ENCODE measurements around the gene ELFN1.

Gene ELFN1

DNA sequence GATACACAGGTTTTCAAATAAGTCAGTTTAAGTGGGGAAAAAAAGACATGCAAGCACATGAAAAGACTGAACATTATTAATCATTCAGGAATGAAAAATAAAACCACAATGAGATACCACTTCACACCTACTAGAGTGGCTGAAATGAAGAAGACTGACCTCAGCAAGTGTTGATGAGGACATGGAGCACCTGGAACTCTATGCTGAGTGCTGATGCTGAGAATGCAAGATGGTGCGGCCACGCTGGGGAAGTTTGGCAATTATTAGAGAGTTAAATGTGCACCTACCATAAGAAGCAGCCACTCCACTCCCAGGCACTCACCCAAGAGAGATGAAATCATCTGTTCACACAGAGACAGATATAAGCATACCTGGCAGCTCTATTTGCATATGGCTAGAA lies 32.9 kb upstream of the ELFN1 start:
- H3F3A ChIP-seq (ENCODE audit: low read depth): no peaks in the 10 kb centered on the region
- H3K4me2 ChIP-seq (ENCODE audit: low read depth, low read length, poor library complexity, severe bottlenecking): no peak overlapping the region
- no peaks in the 10 kb centered on the region for H3K4me1 ChIP-seq (ENCODE audit: insufficient read depth, low read length, poor library complexity, severe bottlenecking)
- H2AFZ ChIP-seq (ENCODE audit: low read length): no peak overlapping the region
- H3K9ac ChIP-seq (ENCODE audit: low read depth, low read length, poor library complexity, severe bottlenecking): no peak overlapping the region
- H3K9me3 ChIP-seq (ENCODE audit: insufficient read depth, low read depth, low read length): peaks cover 11% of the 10 kb centered on the region; the same call in 1 of the 2 replicates
- H3K9me2 ChIP-seq (replicated peaks; ENCODE audit: low read depth, low read length): no peaks in the 10 kb centered on the region
- no peak for TF ChIP-seq EZH2phosphoT487 (IDR thresholded peaks at IDR 0.05; ENCODE audit: borderline replicate concordance)
- TF ChIP-seq, protein P1, sequence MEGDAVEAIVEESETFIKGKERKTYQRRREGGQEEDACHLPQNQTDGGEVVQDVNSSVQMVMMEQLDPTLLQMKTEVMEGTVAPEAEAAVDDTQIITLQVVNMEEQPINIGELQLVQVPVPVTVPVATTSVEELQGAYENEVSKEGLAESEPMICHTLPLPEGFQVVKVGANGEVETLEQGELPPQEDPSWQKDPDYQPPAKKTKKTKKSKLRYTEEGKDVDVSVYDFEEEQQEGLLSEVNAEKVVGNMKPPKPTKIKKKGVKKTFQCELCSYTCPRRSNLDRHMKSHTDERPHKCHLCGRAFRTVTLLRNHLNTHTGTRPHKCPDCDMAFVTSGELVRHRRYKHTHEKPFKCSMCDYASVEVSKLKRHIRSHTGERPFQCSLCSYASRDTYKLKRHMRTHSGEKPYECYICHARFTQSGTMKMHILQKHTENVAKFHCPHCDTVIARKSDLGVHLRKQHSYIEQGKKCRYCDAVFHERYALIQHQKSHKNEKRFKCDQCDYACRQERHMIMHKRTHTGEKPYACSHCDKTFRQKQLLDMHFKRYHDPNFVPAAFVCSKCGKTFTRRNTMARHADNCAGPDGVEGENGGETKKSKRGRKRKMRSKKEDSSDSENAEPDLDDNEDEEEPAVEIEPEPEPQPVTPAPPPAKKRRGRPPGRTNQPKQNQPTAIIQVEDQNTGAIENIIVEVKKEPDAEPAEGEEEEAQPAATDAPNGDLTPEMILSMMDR (conservative IDR thresholded peaks at IDR 0.05; ENCODE audit: low read length): no peak
- no peaks in the 10 kb centered on the region for H3K36me3 ChIP-seq (ENCODE audit: insufficient read depth, low read length)
- H3K79me2 ChIP-seq (ENCODE audit: insufficient read depth, low read length): no peaks in the 10 kb centered on the region
- H3K4me3 ChIP-seq (ENCODE audit: low read length, poor library complexity, severe bottlenecking): no peak overlapping the region
- no peaks in the 10 kb centered on the region for H4K20me1 ChIP-seq (ENCODE audit: insufficient read depth, low read length, poor library complexity, severe bottlenecking)
- H3K27me3 ChIP-seq (ENCODE audit: insufficient read depth, low read length, poor library complexity, severe bottlenecking): no peaks in the 10 kb centered on the region

DNA sequence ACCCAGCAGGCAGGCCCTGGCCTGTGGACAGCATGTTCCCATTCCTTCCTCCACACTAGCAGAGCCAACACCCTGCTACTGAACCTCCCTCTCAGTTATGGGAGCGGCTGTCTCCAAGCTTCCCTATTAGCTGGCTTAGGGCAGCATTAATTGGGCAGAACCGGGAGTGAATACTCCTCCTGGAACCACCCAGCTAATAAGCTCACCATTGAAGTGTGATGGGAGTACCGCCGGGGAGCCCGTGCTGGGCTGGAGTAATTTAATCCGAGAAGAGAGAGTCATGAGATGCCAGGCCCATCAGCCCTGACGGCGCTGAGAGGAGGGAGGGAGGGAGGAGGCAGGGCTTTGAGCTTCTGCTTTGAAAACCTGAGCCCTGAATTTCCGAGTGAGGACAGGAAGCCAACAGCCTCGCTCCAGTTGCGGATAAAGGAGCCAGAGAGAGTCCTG lies 31.8 kb upstream of the ELFN1 start:
- Histone ChIP-seq H3K9ac (ENCODE audit: low read depth, low read length, poor library complexity, severe bottlenecking) (no peak overlapping the region), H2AFZ (ENCODE audit: low read length) (no peak overlapping the region), H3K79me2 (ENCODE audit: insufficient read depth, low read length) (no peaks in the 10 kb centered on the region), H3F3A (ENCODE audit: low read depth) (no peaks in the 10 kb centered on the region), H3K4me1 (ENCODE audit: insufficient read depth, low read length, poor library complexity, severe bottlenecking) (no peaks in the 10 kb centered on the region), H3K9me2 (replicated peaks; ENCODE audit: low read depth, low read length) (no peaks in the 10 kb centered on the region), H3K9me3 (ENCODE audit: insufficient read depth, low read depth, low read length) (peaks cover 11% of the 10 kb centered on the region; the same call in 1 of the 2 replicates), H3K4me3 (ENCODE audit: low read length, poor library complexity, severe bottlenecking) (no peak overlapping the region), H3K36me3 (ENCODE audit: insufficient read depth, low read length) (no peaks in the 10 kb centered on the region), H3K27me3 (ENCODE audit: insufficient read depth, low read length, poor library complexity, severe bottlenecking) (no peaks in the 10 kb centered on the region), H4K20me1 (ENCODE audit: insufficient read depth, low read length, poor library complexity, severe bottlenecking) (no peaks in the 10 kb centered on the region), H3K4me2 (ENCODE audit: low read depth, low read length, poor library complexity, severe bottlenecking) (no peak overlapping the region)
- no peak for TF ChIP-seq EZH2phosphoT487 (IDR thresholded peaks at IDR 0.05; ENCODE audit: borderline replicate concordance)

DNA sequence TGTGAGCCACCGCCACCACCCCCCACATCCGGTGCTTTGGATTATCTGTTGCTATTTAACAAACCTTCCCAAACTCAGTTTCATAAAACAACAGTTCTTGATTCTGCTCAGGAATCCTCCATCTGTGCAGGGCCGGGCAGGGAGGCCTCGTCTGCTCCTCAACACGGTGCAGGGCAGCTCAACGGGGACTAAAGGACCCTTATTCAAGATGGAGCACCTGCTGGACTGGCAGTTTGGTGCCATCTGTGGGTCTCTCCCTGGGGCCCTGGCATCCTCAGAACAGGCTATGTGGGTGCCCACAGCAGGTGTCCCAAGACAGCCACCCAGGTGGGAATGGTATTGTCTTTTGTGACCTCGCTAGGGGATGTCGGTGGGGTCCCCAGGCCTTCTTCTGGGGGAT lies 31.0 kb upstream of the ELFN1 start:
- no peaks in the 10 kb centered on the region for H3K9me2 ChIP-seq (replicated peaks; ENCODE audit: low read depth, low read length)
- no peaks in the 10 kb centered on the region for H3K4me1 ChIP-seq (ENCODE audit: insufficient read depth, low read length, poor library complexity, severe bottlenecking)
- H3K27me3 ChIP-seq (ENCODE audit: insufficient read depth, low read length, poor library complexity, severe bottlenecking): no peaks in the 10 kb centered on the region
- no peak overlapping the region for H3K9ac ChIP-seq (ENCODE audit: low read depth, low read length, poor library complexity, severe bottlenecking)
- no peaks in the 10 kb centered on the region for H3F3A ChIP-seq (ENCODE audit: low read depth)
- no peak overlapping the region for H3K4me3 ChIP-seq (ENCODE audit: low read length, poor library complexity, severe bottlenecking)
- no peak overlapping the region for H2AFZ ChIP-seq (ENCODE audit: low read length)
- H4K20me1 ChIP-seq (ENCODE audit: insufficient read depth, low read length, poor library complexity, severe bottlenecking): no peaks in the 10 kb centered on the region
- no peak overlapping the region for H3K4me2 ChIP-seq (ENCODE audit: low read depth, low read length, poor library complexity, severe bottlenecking)
- no peaks in the 10 kb centered on the region for H3K36me3 ChIP-seq (ENCODE audit: insufficient read depth, low read length)
- no peaks in the 10 kb centered on the region for H3K79me2 ChIP-seq (ENCODE audit: insufficient read depth, low read length)
- H3K9me3 ChIP-seq (ENCODE audit: insufficient read depth, low read depth, low read length): peaks cover 11% of the 10 kb centered on the region; the same call in 1 of the 2 replicates
- TF ChIP-seq, protein P1 (conservative IDR thresholded peaks at IDR 0.05; ENCODE audit: low read length): no peak
- TF ChIP-seq EZH2phosphoT487 (IDR thresholded peaks at IDR 0.05; ENCODE audit: borderline replicate concordance): no peak

DNA sequence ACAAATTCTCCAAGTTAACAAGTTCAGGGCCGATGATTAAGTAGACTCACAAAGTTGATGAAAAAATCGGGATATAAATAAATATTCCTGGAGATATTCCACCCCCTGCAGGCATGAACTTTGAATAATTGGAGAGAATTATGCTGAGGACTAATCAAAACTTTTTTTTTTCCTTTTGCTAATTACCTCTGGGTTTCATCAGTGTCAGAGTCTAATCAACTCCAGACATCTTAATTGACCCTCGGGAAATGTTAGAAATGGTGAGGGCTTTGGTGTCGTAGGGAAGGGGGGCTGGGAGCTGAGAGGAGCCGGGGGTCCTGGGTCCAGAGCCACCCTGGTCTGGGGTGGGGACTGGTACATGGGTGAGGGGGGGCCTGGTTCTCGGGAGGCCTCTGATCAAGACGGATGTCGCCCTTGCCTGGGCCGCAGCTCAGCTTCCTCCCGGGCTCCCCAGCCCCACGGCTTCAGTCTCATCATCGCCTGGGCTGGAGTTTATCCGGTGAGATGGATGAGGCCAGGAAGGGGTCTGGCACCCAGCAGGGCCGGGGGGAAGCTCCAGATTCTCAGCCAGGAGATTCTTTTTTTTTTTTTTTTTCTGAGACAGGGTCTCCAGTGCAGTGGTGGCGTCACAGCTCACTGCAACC lies 30.4 kb upstream of the ELFN1 start:
- Histone ChIP-seq H3F3A (ENCODE audit: low read depth) (no peaks in the 10 kb centered on the region), H3K9me2 (replicated peaks; ENCODE audit: low read depth, low read length) (no peaks in the 10 kb centered on the region), H3K4me3 (ENCODE audit: low read length, poor library complexity, severe bottlenecking) (no peak overlapping the region), H3K79me2 (ENCODE audit: insufficient read depth, low read length) (no peaks in the 10 kb centered on the region), H3K36me3 (ENCODE audit: insufficient read depth, low read length) (no peaks in the 10 kb centered on the region), H3K27me3 (ENCODE audit: insufficient read depth, low read length, poor library complexity, severe bottlenecking) (no peaks in the 10 kb centered on the region), H3K9me3 (ENCODE audit: insufficient read depth, low read depth, low read length) (peaks cover 11% of the 10 kb centered on the region; the same call in 1 of the 2 replicates), H3K4me1 (ENCODE audit: insufficient read depth, low read length, poor library complexity, severe bottlenecking) (no peaks in the 10 kb centered on the region), H3K4me2 (ENCODE audit: low read depth, low read length, poor library complexity, severe bottlenecking) (no peak overlapping the region), H3K9ac (ENCODE audit: low read depth, low read length, poor library complexity, severe bottlenecking) (no peak overlapping the region), H4K20me1 (ENCODE audit: insufficient read depth, low read length, poor library complexity, severe bottlenecking) (no peaks in the 10 kb centered on the region), H2AFZ (ENCODE audit: low read length) (no peak overlapping the region)
- no peak for TF ChIP-seq EZH2phosphoT487 (IDR thresholded peaks at IDR 0.05; ENCODE audit: borderline replicate concordance)
- TF ChIP-seq, protein P1 (conservative IDR thresholded peaks at IDR 0.05; ENCODE audit: low read length): no peak

Measured in Loucy (cell line).